ENCODE results near the gene CEP104. TPM values are rescaled to one million over a fixed set of nuclear protein-coding genes. Genes with fewer than 3 reads are reported as not detected.

The CEP104 gene
- total and polyA plus RNA-seq, 11 donors, result 5.5 to 46.1 (median 33.0) TPM

GRCh38 chr1:3838788-3839187 lies 18.2 kb downstream of the CEP104 start:
- ATAC-seq, result no peak
- H3K9me3 ChIP-seq, result peaks cover 0 to 16% (median 6%) of the 10 kb centered on the region in 12 donors
- H3K36me3 ChIP-seq, result peaks cover 4 to 94% (median 85%) of the 10 kb centered on the region in 9 donors
- no peak for TF ChIP-seq POLR2A (IDR thresholded peaks at IDR 0.05)
- TF ChIP-seq, protein P1, sequence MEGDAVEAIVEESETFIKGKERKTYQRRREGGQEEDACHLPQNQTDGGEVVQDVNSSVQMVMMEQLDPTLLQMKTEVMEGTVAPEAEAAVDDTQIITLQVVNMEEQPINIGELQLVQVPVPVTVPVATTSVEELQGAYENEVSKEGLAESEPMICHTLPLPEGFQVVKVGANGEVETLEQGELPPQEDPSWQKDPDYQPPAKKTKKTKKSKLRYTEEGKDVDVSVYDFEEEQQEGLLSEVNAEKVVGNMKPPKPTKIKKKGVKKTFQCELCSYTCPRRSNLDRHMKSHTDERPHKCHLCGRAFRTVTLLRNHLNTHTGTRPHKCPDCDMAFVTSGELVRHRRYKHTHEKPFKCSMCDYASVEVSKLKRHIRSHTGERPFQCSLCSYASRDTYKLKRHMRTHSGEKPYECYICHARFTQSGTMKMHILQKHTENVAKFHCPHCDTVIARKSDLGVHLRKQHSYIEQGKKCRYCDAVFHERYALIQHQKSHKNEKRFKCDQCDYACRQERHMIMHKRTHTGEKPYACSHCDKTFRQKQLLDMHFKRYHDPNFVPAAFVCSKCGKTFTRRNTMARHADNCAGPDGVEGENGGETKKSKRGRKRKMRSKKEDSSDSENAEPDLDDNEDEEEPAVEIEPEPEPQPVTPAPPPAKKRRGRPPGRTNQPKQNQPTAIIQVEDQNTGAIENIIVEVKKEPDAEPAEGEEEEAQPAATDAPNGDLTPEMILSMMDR (IDR thresholded peaks at IDR 0.05), result no peak
- H3K27ac ChIP-seq, result no peak overlapping the region
- 96 to 98% (median 97%) methylated on average over 11 of the region's 11 CpGs for WGBS, 4 donors
- DNase-seq, result no peak
- no peak overlapping the region for H3K4me3 ChIP-seq
- intact Hi-C loops (cut with DNase I), result no loop called here
- H3K4me1 ChIP-seq, result peaks cover 0 to 5% (median 0%) of the 10 kb centered on the region in 12 donors
- no peaks in the 10 kb centered on the region for H3K27me3 ChIP-seq

GRCh38 chr1:3837685-3838084 lies 19.3 kb downstream of the CEP104 start:
- H3K36me3 ChIP-seq, result peaks cover 4 to 94% (median 85%) of the 10 kb centered on the region in 9 donors
- no peak for TF ChIP-seq POLR2A (IDR thresholded peaks at IDR 0.05)
- TF ChIP-seq, protein P1 (IDR thresholded peaks at IDR 0.05), result no peak

DNA sequence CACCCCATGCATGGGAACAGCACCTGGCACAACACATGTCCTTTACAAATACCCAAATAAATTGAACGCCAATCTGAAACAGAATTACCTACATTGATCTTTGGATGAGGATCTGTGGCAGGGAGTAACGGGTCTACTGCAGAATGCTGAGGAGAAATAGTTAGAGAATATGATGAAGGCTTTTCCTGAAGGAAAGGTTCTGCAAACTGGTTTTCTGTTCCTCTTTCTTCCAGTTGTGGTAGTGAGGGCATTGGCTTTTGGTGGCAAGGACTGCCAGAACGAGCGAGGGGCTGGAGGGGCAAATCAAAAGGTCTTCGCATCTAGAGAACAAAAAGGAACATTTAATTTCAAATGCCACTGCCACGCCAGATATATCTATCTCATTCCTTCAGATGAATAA lies 19.8 kb downstream of the CEP104 start:
- Histone ChIP-seq H3K36me3 (peaks cover 4 to 94% (median 85%) of the 10 kb centered on the region in 9 donors), H3K4me1 (no peaks in the 10 kb centered on the region), H3K27me3 (no peaks in the 10 kb centered on the region), H3K9me3 (peaks cover 0 to 16% (median 6%) of the 10 kb centered on the region in 12 donors), H3K4me3 (no peak overlapping the region), H3K27ac (no peak overlapping the region)
- intact Hi-C loops (cut with DNase I), result no loop called here
- TF ChIP-seq, protein P1 (IDR thresholded peaks at IDR 0.05), result no peak
- TF ChIP-seq POLR2A (IDR thresholded peaks at IDR 0.05), result no peak
- DNase-seq, result no peak
- 96 to 97% (median 97%) methylated on average over 6 of the region's 6 CpGs for WGBS, 4 donors
- ATAC-seq, result no peak

More at GRCh38 chr1:3837685-3838084, 19.3 kb downstream of the CEP104 start:
- DNase-seq (no peak), ATAC-seq (no peak)
- WGBS, 4 donors, result 97 to 100% (median 99%) methylated on average over 1 of the region's 1 CpG
- Histone ChIP-seq H3K4me1 (peaks cover 0 to 3% (median 0%) of the 10 kb centered on the region in 12 donors), H3K27ac (no peak overlapping the region), H3K27me3 (no peaks in the 10 kb centered on the region), H3K9me3 (peaks cover 0 to 16% (median 6%) of the 10 kb centered on the region in 12 donors), H3K4me3 (no peak overlapping the region)
- intact Hi-C loops (cut with DNase I), result no loop called here

- peaks cover 0 to 16% (median 6%) of the 10 kb centered on the region in 12 donors for H3K9me3 ChIP-seq
- peaks cover 4 to 95% (median 87%) of the 10 kb centered on the region in 9 donors for H3K36me3 ChIP-seq
- WGBS, 4 donors, result 96 to 98% (median 97%) methylated on average over 11 of the region's 11 CpGs
- intact Hi-C loops (cut with DNase I), result no loop called here
- DNase-seq (no peak), ATAC-seq (no peak)
- H3K27me3 ChIP-seq, result no peaks in the 10 kb centered on the region
- H3K4me3 ChIP-seq, result no peak overlapping the region
- H3K27ac ChIP-seq, result no peak overlapping the region
- no peak for TF ChIP-seq POLR2A (IDR thresholded peaks at IDR 0.05)
- TF ChIP-seq, protein P1 (IDR thresholded peaks at IDR 0.05), result no peak
- H3K4me1 ChIP-seq, result no peaks in the 10 kb centered on the region
These were observed 20.6 kb downstream of the CEP104 start for GRCh38 chr1:3836421-3836820.

Data from heart left ventricle (tissue), 16 donors.